ENCODE measurements around the gene PHKG2. TPM values are rescaled to one million over a fixed set of nuclear protein-coding genes. Genes with fewer than 3 reads are reported as not detected.

Gene PHKG2
- total and polyA plus RNA-seq, 7 experiments from 2014 or later: 33.2 to 57.8 (median 45.0) TPM

- H3K4me3 Mint-ChIP-seq: no peak overlapping the region
- Histone ChIP-seq H3K27me3 (ENCODE audit: control insufficient read depth in 2 of 2, insufficient read depth in 2 of 2, low read length in 2 of 2) (no peaks in the 10 kb centered on the region), H3K4me3 (ENCODE audit: low read length) (no peak overlapping the region), H3K36me3 (ENCODE audit: control insufficient read depth in 2 of 3, insufficient read depth in 3 of 3, low read length in 3 of 3) (no peaks in the 10 kb centered on the region), H3K27ac (ENCODE audit: low read depth, low read length) (no peak overlapping the region), H3K9me3 (ENCODE audit: control insufficient read depth in 2 of 3, low read length in 3 of 3) (no peaks in the 10 kb centered on the region), H3K4me1 (ENCODE audit: control insufficient read depth in 2 of 2, insufficient read depth in 2 of 2, low read length in 2 of 2) (no peaks in the 10 kb centered on the region)
- CTCF ChIA-PET: no interaction called here
- H3K27me3 Mint-ChIP-seq: peaks cover 0 to 7% (median 0%) of the 10 kb centered on the region in 5 donors
- POLR2A ChIA-PET: interaction anchor here (0.6 to 0.9 kb wide), 2 partner anchors 12 to 201 kb away, joined by 3 read pairs; no protein-coding TSS in a partner anchor
- DNase-seq: no peak
- H3K4me1 Mint-ChIP-seq: no peaks in the 10 kb centered on the region
- H3K27ac Mint-ChIP-seq: no peak overlapping the region
- intact Hi-C loops (cut with micrococcal nuclease): no loop called here
- no peak for ATAC-seq
- H3K36me3 Mint-ChIP-seq: no peaks in the 10 kb centered on the region
- H3K9me3 Mint-ChIP-seq: no peaks in the 10 kb centered on the region
Observed at GRCh38 chr16:30793508-30794069, 45.4 kb downstream of the PHKG2 start.

GRCh38 chr16:30794634-30795033 is 46.4 kb downstream of the PHKG2 start:
- no peaks in the 10 kb centered on the region for H3K4me1 Mint-ChIP-seq
- H3K27ac Mint-ChIP-seq: no peak overlapping the region
- H3K9me3 Mint-ChIP-seq: no peaks in the 10 kb centered on the region
- H3K9me3 ChIP-seq (ENCODE audit: control insufficient read depth in 2 of 3, low read length in 3 of 3): no peaks in the 10 kb centered on the region
- ChIA-PET POLR2A (no interaction called here), CTCF (interaction anchor here (0.6 kb wide), 2 partner anchors 8 to 44 kb away, joined by 3 to 4 read pairs; no protein-coding TSS in a partner anchor)
- no peak overlapping the region for H3K4me3 ChIP-seq (ENCODE audit: low read length)
- no peaks in the 10 kb centered on the region for H3K27me3 ChIP-seq (ENCODE audit: control insufficient read depth in 2 of 2, insufficient read depth in 2 of 2, low read length in 2 of 2)
- intact Hi-C loops (cut with micrococcal nuclease): no loop called here
- DNase-seq: no peak
- no peak for ATAC-seq
- no peaks in the 10 kb centered on the region for H3K36me3 ChIP-seq (ENCODE audit: control insufficient read depth in 2 of 3, insufficient read depth in 3 of 3, low read length in 3 of 3)
- no peak overlapping the region for H3K4me3 Mint-ChIP-seq
- no peaks in the 10 kb centered on the region for H3K36me3 Mint-ChIP-seq
- no peak overlapping the region for H3K27ac ChIP-seq (ENCODE audit: low read depth, low read length)
- H3K4me1 ChIP-seq (ENCODE audit: control insufficient read depth in 2 of 2, insufficient read depth in 2 of 2, low read length in 2 of 2): no peaks in the 10 kb centered on the region
- peaks cover 0 to 1% (median 0%) of the 10 kb centered on the region in 5 donors for H3K27me3 Mint-ChIP-seq

DNA sequence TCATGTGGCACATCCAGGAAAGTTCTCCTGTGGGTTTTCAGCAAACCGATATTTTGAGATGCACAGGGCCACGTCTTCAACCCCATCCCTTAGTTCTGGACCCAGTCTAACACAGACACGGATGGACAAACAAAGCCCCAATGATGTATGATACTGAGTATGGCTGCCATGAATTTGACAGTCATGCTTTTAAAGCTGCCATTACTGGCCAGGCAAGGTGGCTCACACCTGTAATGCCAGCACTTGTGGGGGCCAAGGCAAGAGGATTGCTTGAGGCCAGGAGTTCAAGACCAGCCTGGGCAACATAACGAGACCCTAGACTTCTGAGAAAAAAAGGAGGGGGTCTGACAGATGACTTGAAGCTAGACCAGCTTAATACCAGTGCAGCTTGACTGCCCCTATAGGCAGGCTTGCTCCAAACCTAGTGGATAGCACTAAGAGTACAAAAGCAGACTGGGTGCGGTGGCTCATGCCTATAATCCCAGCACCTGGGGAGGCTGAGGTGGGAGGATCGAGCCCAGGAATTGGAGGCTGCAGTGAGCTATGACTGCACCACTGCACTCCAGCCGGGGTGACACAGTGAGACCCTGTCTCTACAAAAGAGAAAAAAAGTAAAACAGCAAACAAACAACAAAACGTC is 49.6 kb downstream of the PHKG2 start:
- Mint-ChIP-seq H3K9me3 (no peaks in the 10 kb centered on the region), H3K27me3 (no peaks in the 10 kb centered on the region), H3K27ac (no peak overlapping the region), H3K4me3 (no peak overlapping the region), H3K4me1 (peaks cover 0 to 4% (median 0%) of the 10 kb centered on the region in 7 donors), H3K36me3 (no peaks in the 10 kb centered on the region)
- Histone ChIP-seq H3K4me1 (ENCODE audit: control insufficient read depth in 2 of 2, insufficient read depth in 2 of 2, low read length in 2 of 2) (no peaks in the 10 kb centered on the region), H3K27me3 (ENCODE audit: control insufficient read depth in 2 of 2, insufficient read depth in 2 of 2, low read length in 2 of 2) (no peaks in the 10 kb centered on the region), H3K4me3 (ENCODE audit: low read length) (no peak overlapping the region), H3K36me3 (ENCODE audit: control insufficient read depth in 2 of 3, insufficient read depth in 3 of 3, low read length in 3 of 3) (no peaks in the 10 kb centered on the region), H3K9me3 (ENCODE audit: control insufficient read depth in 2 of 3, low read length in 3 of 3) (no peaks in the 10 kb centered on the region), H3K27ac (ENCODE audit: low read depth, low read length) (no peak overlapping the region)
- no peak for ATAC-seq
- intact Hi-C loops (cut with micrococcal nuclease): no loop called here
- POLR2A ChIA-PET: interaction anchor here (0.6 to 1.7 kb wide), 3 partner anchors 9 to 662 kb away, joined by 3 to 6 read pairs (median 4); partner anchors contain the start of gene PHKG2
- CTCF ChIA-PET: no interaction called here
- DNase-seq: no peak

Other genes with a start within 250 kb of the PHKG2 start
- 1 to 10 TPM; 6.0 to 8.5 (median 7.3) TPM for gene ZNF768, start 221.9 kb upstream of the PHKG2 start, total RNA-seq
- 1 to 10 TPM; 1.6 to 2.4 TPM for gene ZNF768, start 221.9 kb upstream of the PHKG2 start, polyA plus RNA-seq
- gene ZNF747, start 213.6 kb upstream of the PHKG2 start, total RNA-seq: 10 to 100 TPM in 4 of 5 experiments, 1 to 10 TPM in 1; 9.1 to 17.4 (median 13.8) TPM
- gene ZNF747, start 213.6 kb upstream of the PHKG2 start, polyA plus RNA-seq: 10 to 100 TPM in 1 of 2 donors, 1 to 10 TPM in 1; 8.9 to 11.7 TPM
- gene ZNF764, start 190.1 kb upstream of the PHKG2 start, total RNA-seq: 10 to 100 TPM; 11.9 to 20.9 (median 19.3) TPM
- gene ZNF764, start 190.1 kb upstream of the PHKG2 start, polyA plus RNA-seq: 1 to 10 TPM; 4.5 to 6.8 TPM
- gene ZNF688, start 176.7 kb upstream of the PHKG2 start, total RNA-seq: 10 to 100 TPM in 4 of 5 experiments, 1 to 10 TPM in 1; 8.8 to 24.3 (median 16.3) TPM
- 10 to 100 TPM; 29.7 to 33.2 TPM for gene ZNF688, start 176.7 kb upstream of the PHKG2 start, polyA plus RNA-seq
- 10 to 100 TPM; 10.2 to 37.1 (median 21.4) TPM for gene ZNF785, start 162.7 kb upstream of the PHKG2 start, total RNA-seq
- gene ZNF785, start 162.7 kb upstream of the PHKG2 start, polyA plus RNA-seq: 1 to 10 TPM; 2.6 to 4.4 TPM
- 10 to 100 TPM in 4 of 5 experiments, 1 to 10 TPM in 1; 6.8 to 14.6 (median 12.4) TPM for gene ZNF689, start 138.0 kb upstream of the PHKG2 start, total RNA-seq
- 10 to 100 TPM; 11.5 to 15.6 TPM for gene ZNF689, start 138.0 kb upstream of the PHKG2 start, polyA plus RNA-seq
- 10 to 100 TPM; 57.6 to 91.9 (median 82.5) TPM for gene PRR14, start 97.5 kb upstream of the PHKG2 start, total RNA-seq
- 10 to 100 TPM; 13.3 to 20.9 TPM for gene PRR14, start 97.5 kb upstream of the PHKG2 start, polyA plus RNA-seq
- 100 to 1,000 TPM; 143 to 174 (median 164) TPM for gene FBRS, start 90.0 kb upstream of the PHKG2 start, total RNA-seq
- gene FBRS, start 90.0 kb upstream of the PHKG2 start, polyA plus RNA-seq: 1 to 10 TPM; 2.6 to 5.0 TPM
- gene SRCAP, start 49.3 kb upstream of the PHKG2 start, total RNA-seq: 100 to 1,000 TPM in 2 of 5 experiments, 10 to 100 TPM in 3; 82.6 to 111 (median 97.5) TPM
- gene SRCAP, start 49.3 kb upstream of the PHKG2 start, polyA plus RNA-seq: 10 to 100 TPM; 11.8 to 40.5 TPM
- gene CFAP119, start 13.6 kb downstream of the PHKG2 start, total RNA-seq: 1 to 10 TPM; 2.3 to 5.9 (median 2.9) TPM
- under 1 TPM; 0.41 to 0.63 TPM for gene CFAP119, start 13.6 kb downstream of the PHKG2 start, polyA plus RNA-seq
- 100 to 1,000 TPM in 3 of 5 experiments, 10 to 100 TPM in 2; 68.7 to 122 (median 114) TPM for gene RNF40, start 13.9 kb downstream of the PHKG2 start, total RNA-seq
- gene RNF40, start 13.9 kb downstream of the PHKG2 start, polyA plus RNA-seq: 10 to 100 TPM; 19.4 to 50.7 TPM
- 10 to 100 TPM in 1 of 5 experiments, 1 to 10 TPM in 4; 2.4 to 11.1 (median 4.2) TPM for gene ZNF629, start 38.8 kb downstream of the PHKG2 start, total RNA-seq
- 1 to 10 TPM in 1 of 2 donors, under 1 TPM in 1; 0.66 to 3.1 TPM for gene ZNF629, start 38.8 kb downstream of the PHKG2 start, polyA plus RNA-seq
- 10 to 100 TPM; 17.2 to 23.7 (median 22.7) TPM for gene BCL7C, start 145.7 kb downstream of the PHKG2 start, total RNA-seq
- 10 to 100 TPM; 28.4 to 31.4 TPM for gene BCL7C, start 145.7 kb downstream of the PHKG2 start, polyA plus RNA-seq
- under 1 TPM in 4 of 5 experiments, not detected in 1; 0.17 to 0.54 (median 0.40) TPM for gene CTF1, start 148.2 kb downstream of the PHKG2 start, total RNA-seq
- gene CTF1, start 148.2 kb downstream of the PHKG2 start, polyA plus RNA-seq: not detected
- gene FBXL19, start 175.1 kb downstream of the PHKG2 start, total RNA-seq: 10 to 100 TPM; 11.1 to 26.8 (median 17.0) TPM
- gene FBXL19, start 175.1 kb downstream of the PHKG2 start, polyA plus RNA-seq: under 1 TPM; 0.08 to 0.16 TPM
- 10 to 100 TPM in 4 of 5 experiments, 1 to 10 TPM in 1; 6.0 to 29.8 (median 18.4) TPM for gene ORAI3, start 200.6 kb downstream of the PHKG2 start, total RNA-seq
- 10 to 100 TPM; 10.3 to 17.8 TPM for gene ORAI3, start 200.6 kb downstream of the PHKG2 start, polyA plus RNA-seq
- 10 to 100 TPM; 27.0 to 47.2 (median 36.8) TPM for gene SETD1A, start 209.3 kb downstream of the PHKG2 start, total RNA-seq
- gene SETD1A, start 209.3 kb downstream of the PHKG2 start, polyA plus RNA-seq: 1 to 10 TPM; 1.3 to 2.5 TPM
- 1 to 10 TPM in 4 of 5 experiments, under 1 TPM in 1; 0.66 to 7.0 (median 3.3) TPM for gene HSD3B7, start 236.8 kb downstream of the PHKG2 start, total RNA-seq
- under 1 TPM in 1 of 2 donors, not detected in 1; 0.08 TPM for gene HSD3B7, start 236.8 kb downstream of the PHKG2 start, polyA plus RNA-seq

Measured in naive thymus-derived CD4-positive, alpha-beta T cell (primary cell).